HFFc6 (cell line): ENCODE data around the gene NPAS2. TPM values are rescaled to one million over a fixed set of nuclear protein-coding genes. Genes with fewer than 3 reads are reported as not detected.
A peak's percentile ranks its signal among the peaks of the same experiment; 100 is the strongest.

Experiments
- DNase-seq: peaks from one replicate; pipeline ENCODE4 v3.0.0-alpha.2; 2018
- H3K27ac Mint-ChIP-seq: 2 replicates; pipeline ENCODE4 v1.8.0; 2020; ENCODE audit warnings: mild to moderate bottlenecking, mixed read lengths
- H3K27me3 Mint-ChIP-seq: 2 replicates; pipeline ENCODE4 v1.8.0; 2021; ENCODE audit warnings: mild to moderate bottlenecking, moderate library complexity, mixed read lengths; ENCODE audit not compliant: insufficient read depth
- H3K36me3 Mint-ChIP-seq: 2 replicates; pipeline ENCODE4 v1.8.0; 2021; ENCODE audit warnings: low read depth, mixed read lengths
- H3K4me1 Mint-ChIP-seq: 2 replicates; pipeline ENCODE4 v1.8.0; 2020; ENCODE audit warnings: low read depth, mixed read lengths
- H3K4me3 Mint-ChIP-seq: 2 replicates; pipeline ENCODE4 v1.8.0; 2020; ENCODE audit warnings: mild to moderate bottlenecking, moderate library complexity, mixed read lengths
- H3K9me3 Mint-ChIP-seq: 2 replicates; pipeline ENCODE4 v1.8.0; 2020; ENCODE audit warnings: mild to moderate bottlenecking, mixed read lengths
- CTCF ChIP-seq: fragments of 200-600 bp; sonication (generic); IDR thresholded peaks from 2 replicates; pipeline ENCODE4 v1.5.0; 2021; ENCODE audit warnings: antibody characterized with exemption, mild to moderate bottlenecking
- total RNA-seq, 6 experiments: library from RNA; stranded (reverse); fragmentation: NEBNext Ultra II Directional; extraction: Animal tissue kit (Norgen Biotek cat#: 25700); gene quantifications; 2 replicates in 1 of 6; 3 replicates in 5 of 6; pipeline ENCODE4 v1.2.3, GENCODE V29; 2021

NPAS2 gene
- total RNA-seq, 6 experiments from 2014 or later: 8.8 to 14.7 (median 9.3) TPM

GRCh38 chr2:101012706-101013181 is 192.8 kb downstream of the NPAS2 start:
- no peaks in the 10 kb centered on the region for H3K9me3 Mint-ChIP-seq
- H3K36me3 Mint-ChIP-seq: peaks cover 23% of the 10 kb centered on the region
- H3K4me1 Mint-ChIP-seq: peaks cover 27% of the 10 kb centered on the region
- H3K27me3 Mint-ChIP-seq: no peaks in the 10 kb centered on the region
- H3K4me3 Mint-ChIP-seq: no peak overlapping the region
- H3K27ac Mint-ChIP-seq: peak overlapping the region; percentile 48; the same call in 1 of the 2 replicates
- TF ChIP-seq CTCF: peak; percentile 94
- peak; percentile 47 for DNase-seq

GRCh38 chr2:101014264-101014857 is 194.4 kb downstream of the NPAS2 start:
- no peak overlapping the region for H3K27ac Mint-ChIP-seq
- no peak for DNase-seq
- H3K9me3 Mint-ChIP-seq: no peaks in the 10 kb centered on the region
- no peak for TF ChIP-seq CTCF
- peaks cover 21% of the 10 kb centered on the region for H3K4me1 Mint-ChIP-seq
- no peaks in the 10 kb centered on the region for H3K27me3 Mint-ChIP-seq
- H3K4me3 Mint-ChIP-seq: no peak overlapping the region
- peaks cover 17% of the 10 kb centered on the region for H3K36me3 Mint-ChIP-seq

GRCh38 chr2:101017371-101017770 is 197.4 kb downstream of the NPAS2 start:
- no peak for TF ChIP-seq CTCF
- Mint-ChIP-seq H3K36me3 (peaks cover 17% of the 10 kb centered on the region), H3K4me1 (peaks cover 7% of the 10 kb centered on the region), H3K27me3 (no peaks in the 10 kb centered on the region), H3K27ac (no peak overlapping the region), H3K4me3 (no peak overlapping the region), H3K9me3 (no peaks in the 10 kb centered on the region)
- no peak for DNase-seq

GRCh38 chr2:101018934-101019333 is 199.0 kb downstream of the NPAS2 start:
- no peak overlapping the region for H3K27ac Mint-ChIP-seq
- H3K27me3 Mint-ChIP-seq: no peaks in the 10 kb centered on the region
- no peak overlapping the region for H3K4me3 Mint-ChIP-seq
- no peaks in the 10 kb centered on the region for H3K9me3 Mint-ChIP-seq
- no peak for DNase-seq
- no peak for TF ChIP-seq CTCF
- peaks cover 11% of the 10 kb centered on the region for H3K36me3 Mint-ChIP-seq
- H3K4me1 Mint-ChIP-seq: no peaks in the 10 kb centered on the region

GRCh38 chr2:101022221-101022620 is 202.3 kb downstream of the NPAS2 start:
- no peaks in the 10 kb centered on the region for H3K27me3 Mint-ChIP-seq
- no peaks in the 10 kb centered on the region for H3K4me1 Mint-ChIP-seq
- no peak overlapping the region for H3K4me3 Mint-ChIP-seq
- no peaks in the 10 kb centered on the region; the same call in 1 of the 2 replicates for H3K36me3 Mint-ChIP-seq
- no peak overlapping the region for H3K27ac Mint-ChIP-seq
- no peak for DNase-seq
- TF ChIP-seq CTCF: no peak
- no peaks in the 10 kb centered on the region for H3K9me3 Mint-ChIP-seq
